HG02870 (cell line): ENCODE data around the gene RNF157.
"Not testable (repeated sequence)": the region's sequence is repeated elsewhere in the genome, so short reads cannot be mapped to it uniquely, and the experiment has no call there.

Experiments used
- ATAC-seq: cut with Tn5 transposase; IDR thresholded peaks from one replicate; pipeline ENCODE4 v1.9.1; 2021; ENCODE audit warnings: mild to moderate bottlenecking, moderate library complexity; ENCODE audit not compliant: unreplicated experiment

RNF157 gene

DNA sequence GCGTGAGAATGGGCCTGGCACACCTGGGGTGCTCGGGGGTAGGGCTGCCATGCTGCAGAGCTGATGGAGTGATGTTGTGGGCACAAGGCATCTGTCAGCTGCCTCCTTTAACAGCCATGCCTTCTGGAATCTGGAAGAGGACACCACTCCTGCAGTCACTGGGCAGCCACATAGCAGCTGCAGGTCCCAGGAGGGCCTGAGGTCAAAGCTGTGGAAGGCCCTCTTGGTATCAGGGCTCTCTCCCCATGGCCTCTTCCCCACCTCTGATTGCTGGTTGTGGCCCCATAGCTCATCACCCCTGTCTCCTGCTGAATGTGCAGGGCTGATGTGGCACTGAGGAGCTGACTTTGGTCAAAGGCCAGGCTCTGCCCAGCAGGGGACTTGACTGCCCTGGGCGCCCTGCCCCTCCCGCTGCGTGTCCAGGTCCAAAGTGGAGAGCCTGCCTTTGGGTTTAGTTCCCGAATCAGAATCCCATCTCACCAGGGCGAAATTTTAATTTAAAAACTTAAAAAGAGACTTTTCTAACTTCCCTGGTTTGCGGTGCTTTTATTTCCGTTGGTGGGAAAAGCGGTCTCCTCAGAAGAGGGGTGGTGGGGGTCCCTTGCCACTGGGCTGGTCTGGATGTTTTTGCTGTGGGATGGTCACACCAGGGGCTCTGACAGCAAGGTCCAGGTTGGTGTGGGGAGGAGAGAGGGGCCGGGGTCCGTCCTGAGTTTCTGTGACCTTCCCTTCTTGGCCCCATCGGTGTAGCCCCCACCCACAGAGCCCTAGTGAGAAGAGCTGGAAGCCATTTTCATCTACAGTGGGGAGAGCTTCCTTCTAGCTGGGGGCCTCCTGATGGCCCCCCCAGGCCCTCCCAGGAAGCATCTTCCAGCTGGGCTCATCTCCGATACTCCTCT lies 30.7 kb upstream of the RNF157 start:
- peak; percentile 4 for ATAC-seq

DNA sequence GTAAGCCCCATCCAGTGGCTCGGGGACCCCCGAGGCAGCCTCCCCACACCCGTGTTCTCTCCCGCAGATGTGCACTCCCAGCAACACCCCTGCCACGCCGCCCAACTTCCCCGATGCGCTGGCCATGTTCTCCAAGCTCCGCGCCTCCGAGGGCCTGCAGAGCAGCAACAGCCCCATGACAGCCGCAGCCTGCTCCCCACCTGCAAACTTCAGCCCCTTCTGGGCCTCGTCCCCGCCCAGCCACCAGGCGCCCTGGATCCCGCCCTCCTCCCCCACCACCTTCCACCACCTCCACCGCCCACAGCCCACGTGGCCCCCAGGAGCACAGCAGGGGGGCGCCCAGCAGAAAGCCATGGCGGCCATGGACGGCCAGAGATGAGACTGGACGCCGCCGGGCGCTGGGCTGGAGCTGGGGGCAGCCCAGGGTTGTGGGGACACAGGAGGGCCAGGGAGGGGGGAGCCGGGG lies 29.9 kb upstream of the RNF157 start:
- no peak for ATAC-seq

DNA sequence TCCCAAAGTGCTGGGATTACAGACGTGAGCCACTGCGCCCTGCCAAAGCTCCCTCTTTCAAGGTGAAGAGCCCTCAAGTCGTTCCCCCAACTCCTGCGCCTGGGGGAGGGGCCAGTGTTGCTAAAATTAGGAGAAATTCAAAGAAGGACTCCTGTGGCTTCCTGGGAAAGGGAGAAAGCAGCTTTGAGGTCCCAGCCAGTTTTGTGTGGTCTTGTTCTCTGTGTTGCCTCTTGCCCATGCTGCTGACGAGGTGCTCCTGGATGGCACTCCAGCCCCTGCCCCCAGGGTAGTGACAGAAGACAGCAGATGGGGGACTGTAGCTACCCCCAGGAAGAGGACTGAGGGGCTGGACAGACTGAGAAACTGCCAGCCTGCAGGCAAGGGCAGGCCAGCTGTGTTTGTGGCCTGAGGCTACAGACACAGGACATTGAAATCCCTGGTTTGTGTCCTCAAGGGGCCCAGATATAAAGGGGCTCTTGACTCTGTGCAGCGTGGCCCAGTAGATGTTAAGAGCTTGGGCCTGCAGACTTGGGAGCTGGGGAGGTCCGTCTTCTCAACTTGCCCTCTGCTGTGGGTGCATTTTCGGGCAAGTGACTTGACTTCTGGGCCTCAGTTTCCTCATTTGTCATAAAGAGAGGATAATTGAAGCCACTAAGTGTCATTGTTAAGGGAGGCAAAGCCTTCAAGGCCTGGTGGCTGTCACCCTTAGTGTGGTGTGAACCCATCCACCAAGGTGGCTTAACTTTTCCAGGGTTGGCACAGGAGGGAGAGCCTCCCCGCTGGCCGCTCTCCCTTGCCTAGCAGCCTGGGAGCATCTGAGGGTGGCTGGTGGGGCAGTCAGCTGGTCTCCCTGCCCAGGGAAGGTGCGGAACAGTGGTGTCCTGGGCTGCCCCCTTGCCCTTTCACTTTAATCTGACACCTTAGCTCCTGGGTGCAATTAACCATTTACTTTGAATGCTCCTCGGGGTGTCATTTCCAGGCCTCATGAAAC lies 29.0 kb upstream of the RNF157 start:
- no peak for ATAC-seq

GRCh38 chr17:76268015-76268749 lies 27.9 kb upstream of the RNF157 start:
- no peak for ATAC-seq

GRCh38 chr17:76267581-76268001 lies 27.3 kb upstream of the RNF157 start:
- ATAC-seq = not testable (repeated sequence)

- ATAC-seq = no peak
These were observed 26.8 kb upstream of the RNF157 start for GRCh38 chr17:76267051-76267576.

DNA sequence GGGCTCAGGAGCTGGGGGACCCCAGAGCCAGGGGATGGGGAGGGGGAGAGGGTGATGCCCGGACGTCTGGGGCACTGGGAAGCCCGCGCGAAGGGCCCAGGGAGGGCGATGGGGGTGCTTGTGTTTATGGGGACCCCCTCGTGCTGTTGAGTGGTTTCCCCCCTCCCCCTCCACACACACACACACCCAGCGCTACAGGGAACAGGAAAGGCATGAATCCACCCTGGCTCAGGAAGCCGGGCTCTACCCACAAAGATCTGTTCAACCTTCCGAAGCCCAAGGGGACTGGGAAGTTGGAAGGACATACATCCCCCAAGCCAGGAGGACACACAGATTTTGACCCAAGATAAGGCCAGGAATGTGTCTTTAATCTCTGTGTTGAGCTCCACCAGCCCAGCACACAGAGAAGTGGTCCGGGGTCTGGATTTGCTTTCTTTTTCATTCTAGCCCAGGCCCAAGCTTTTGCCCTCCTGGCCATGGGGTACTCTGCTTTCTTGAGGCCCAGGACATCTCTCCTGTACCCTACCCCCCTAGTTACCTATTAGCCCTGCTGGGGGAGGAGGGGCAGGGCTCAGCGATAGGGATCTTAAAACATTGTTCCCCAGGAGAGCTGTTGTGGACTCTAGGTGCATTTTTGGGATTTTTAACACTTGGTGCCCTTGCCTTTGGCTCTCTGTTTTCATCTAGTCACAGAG lies 26.1 kb upstream of the RNF157 start:
- no peak for ATAC-seq

DNA sequence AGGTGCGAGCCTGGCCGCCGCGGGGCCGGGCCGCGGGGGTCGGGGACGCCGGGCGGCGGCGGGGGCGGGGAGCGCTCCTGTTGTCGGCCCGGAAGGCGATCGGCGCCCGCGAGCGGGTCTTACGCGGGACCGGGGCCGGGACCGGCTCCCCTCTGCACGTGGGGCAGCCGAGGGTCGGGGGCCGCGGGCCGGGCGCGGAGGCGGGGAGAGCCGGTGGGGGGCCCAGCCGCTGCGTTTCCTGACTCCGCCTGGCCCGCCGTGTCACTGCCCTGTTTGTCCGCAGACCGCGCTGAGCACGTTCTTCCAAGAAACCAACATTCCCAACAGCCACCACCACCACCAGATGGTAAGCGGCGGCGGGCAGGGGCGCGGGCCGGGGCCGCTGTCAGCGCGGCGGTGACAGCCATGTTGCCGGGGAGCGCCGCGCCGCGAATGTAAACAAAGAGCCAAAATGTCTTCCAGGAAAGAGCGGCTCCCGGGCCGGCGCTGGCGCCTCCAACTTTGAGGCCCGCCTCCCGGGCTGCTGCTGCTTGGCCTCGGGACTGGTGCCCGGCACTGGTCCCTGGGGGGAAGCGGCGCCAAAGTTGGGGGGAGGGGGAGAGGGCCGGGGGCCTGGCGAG lies 25.4 kb upstream of the RNF157 start:
- no peak for ATAC-seq

GRCh38 chr17:76264755-76265623 lies 24.7 kb upstream of the RNF157 start, which contains the start of gene UBALD2:
Gene UBALD2 (plus strand): TSS chr17:76265348. CDS start chr17:76265506, 158 bp downstream.
- peak; percentile 71 for ATAC-seq

GRCh38 chr17:76264425-76264754 lies 24.1 kb upstream of the RNF157 start:
- ATAC-seq = no peak

DNA sequence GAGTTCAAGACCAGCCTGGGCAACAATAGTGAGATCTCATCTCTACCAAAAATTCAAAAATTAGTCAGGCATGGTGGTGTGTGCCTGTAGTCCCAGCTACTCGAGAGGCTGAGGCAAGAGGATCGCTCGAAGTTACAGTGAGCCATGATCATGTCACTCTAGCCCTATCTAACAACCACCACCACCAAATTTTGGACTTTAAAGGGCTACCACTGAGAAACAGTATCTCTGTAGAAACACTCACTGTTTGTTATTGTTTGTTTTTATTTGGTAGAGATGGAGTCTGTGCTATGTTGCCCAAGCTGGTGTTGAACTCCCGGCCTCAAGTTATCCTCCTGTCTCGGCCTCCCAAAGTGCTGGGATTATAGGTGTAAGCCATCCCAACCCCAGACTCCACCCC lies 23.6 kb upstream of the RNF157 start:
- no peak for ATAC-seq

DNA sequence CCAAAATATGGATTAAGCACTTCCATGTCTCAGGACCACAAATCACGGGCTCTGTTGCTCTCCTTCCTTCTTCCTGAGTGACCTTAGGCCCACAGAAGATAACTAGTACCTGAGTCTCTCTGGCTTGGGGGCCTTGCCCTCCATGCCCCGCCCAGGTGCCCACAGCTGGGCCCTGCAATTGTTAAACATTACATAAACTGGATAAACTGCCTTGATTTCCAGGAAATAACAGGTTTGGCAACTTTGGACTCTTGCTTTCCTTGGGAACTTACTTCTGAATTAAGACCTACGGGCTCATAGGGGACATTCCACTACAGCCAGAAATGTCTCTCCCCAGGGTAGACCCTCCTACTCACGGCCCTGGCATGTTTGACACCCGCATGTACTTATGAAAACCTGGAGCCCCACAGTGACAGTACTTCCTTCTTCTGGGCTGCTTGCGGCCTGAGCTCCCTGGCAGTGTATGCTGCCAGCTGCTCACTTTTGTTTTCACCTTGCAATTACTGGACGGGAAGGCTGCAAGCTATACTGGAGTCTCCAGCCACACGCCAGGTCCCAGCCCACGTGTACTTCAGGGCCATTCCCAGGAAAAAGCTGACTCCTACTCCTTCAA lies 22.5 kb upstream of the RNF157 start:
- no peak for ATAC-seq

DNA sequence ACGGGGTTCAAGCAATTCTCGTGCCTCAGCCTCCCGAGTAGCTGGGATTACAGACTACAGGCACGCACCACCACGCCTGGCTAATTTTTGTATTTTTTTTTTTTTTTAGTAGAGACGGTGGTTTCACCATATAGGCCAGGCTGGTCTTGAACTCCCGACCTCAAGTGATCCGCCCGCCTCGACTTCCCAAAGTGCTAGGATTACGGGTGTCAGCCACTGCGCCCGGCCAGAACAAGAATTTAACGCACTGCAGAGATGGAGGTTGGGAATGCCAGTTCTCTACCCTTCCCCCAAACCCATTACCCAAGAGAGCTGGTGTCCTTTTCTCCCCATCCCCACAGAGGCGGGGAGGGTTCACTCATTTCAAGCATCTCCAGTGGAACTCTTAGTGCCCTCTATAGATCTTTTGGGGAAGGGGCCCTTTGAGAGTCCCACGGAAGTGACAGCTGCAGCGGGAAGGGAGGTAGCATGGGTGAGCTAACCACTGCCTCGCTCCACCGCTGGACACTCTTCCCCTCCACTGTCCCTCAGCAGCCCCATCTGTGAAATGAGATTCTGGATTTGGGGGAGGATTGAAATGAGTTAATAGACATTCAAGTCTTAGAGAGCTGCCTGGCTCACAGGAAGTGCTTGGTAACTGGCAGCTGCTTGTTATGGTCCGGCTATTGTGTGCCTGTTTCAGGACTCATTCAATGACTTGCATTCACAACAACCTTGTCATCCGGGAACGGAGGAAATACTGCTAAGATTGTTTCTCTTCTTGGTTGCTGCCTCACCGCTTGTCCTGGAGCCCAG lies 21.3 kb upstream of the RNF157 start:
- no peak for ATAC-seq

GRCh38 chr17:76260669-76261068 lies 20.4 kb upstream of the RNF157 start:
- ATAC-seq = no peak

DNA sequence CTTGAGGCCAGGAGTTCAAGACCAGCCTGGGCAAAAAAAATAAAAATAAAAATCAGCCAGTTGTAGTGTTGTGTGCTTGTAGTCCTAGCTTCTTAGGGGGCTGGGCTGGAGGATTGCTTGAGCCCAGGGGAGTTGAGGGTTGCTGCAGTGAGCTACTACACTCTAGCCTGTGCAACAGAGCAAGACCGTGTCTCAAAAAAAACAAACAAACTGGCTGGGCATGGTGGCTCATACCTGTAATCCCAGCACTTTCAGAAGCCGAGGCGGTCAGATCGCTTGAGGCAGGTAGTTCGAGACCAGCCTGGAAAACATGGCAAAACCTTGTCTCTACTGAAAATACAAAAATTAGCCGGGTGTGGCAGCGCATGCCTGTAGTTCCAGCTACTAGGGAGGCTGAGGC lies 19.9 kb upstream of the RNF157 start:
- ATAC-seq = no peak

DNA sequence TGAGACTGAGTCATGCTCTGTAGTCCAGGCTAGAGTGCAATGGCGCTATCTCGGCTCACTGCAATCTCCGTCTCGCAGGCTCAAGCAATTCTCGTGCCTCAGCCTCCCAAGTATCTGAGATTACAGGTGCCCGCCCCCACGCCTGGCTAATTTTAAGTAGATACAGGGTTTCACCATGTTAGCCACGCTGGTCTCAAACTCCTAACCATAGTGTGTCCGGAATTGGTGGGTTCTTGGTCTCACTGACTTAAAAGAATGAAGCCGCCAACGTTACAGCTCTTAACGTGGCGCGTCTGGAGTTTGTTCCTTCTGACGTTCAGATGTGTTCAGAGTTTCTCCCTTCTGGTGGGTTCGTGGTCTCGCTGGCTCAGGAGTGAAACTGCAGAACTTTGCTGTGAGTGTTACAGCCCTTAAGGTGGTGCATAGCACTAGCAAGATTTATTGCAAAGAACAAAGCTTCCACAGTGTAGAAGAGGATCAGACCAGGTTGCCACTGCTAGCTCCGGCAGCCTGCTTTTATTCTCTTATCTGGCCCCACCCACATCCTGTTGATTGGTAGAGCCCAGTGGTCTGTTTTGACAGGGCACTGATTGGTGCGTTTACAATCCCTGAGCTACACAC lies 16.2 kb upstream of the RNF157 start:
- ATAC-seq = not testable (repeated sequence)
